ENCODE data around the gene ZNF202. TPM values are rescaled to one million over a fixed set of nuclear protein-coding genes. Genes with fewer than 3 reads are reported as not detected.

Gene ZNF202
- polyA plus RNA-seq, 1 experiment, result 7.4 TPM

DNA sequence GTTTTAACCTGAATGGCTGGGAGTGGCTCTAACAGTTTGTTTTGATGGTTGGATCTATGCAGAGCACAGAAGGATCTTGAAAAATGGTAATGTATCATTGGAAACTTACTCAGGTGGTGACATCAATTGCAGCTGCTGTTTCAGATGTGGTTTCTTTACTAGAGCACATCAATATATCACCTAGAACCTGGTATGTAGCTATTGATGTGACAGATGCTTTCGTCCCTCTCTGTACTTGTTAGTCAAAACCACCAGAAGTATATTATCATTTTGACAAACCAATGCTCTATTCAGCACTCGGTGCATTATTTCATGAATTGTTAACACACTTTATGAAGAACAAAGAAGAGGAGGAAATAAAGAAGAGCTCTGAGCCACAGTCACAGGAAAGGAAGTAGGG, 60.4 kb downstream of the ZNF202 start:
- Histone ChIP-seq H3K27me3 (ENCODE audit: control insufficient read depth, insufficient read depth, low read length) (peaks cover 3% of the 10 kb centered on the region), H3K4me3 (ENCODE audit: low read depth, low read length) (no peak overlapping the region), H3K36me3 (ENCODE audit: control insufficient read depth, insufficient read depth, low read length) (no peaks in the 10 kb centered on the region)
- CTCF ChIA-PET, result interaction anchor here (1.2 to 1.3 kb wide), 2 partner anchors 27 to 91 kb away, joined by 3 read pairs; no protein-coding TSS in a partner anchor
- DNase-seq (ENCODE audit: low read depth), result no peak
- TF ChIP-seq, protein P1, sequence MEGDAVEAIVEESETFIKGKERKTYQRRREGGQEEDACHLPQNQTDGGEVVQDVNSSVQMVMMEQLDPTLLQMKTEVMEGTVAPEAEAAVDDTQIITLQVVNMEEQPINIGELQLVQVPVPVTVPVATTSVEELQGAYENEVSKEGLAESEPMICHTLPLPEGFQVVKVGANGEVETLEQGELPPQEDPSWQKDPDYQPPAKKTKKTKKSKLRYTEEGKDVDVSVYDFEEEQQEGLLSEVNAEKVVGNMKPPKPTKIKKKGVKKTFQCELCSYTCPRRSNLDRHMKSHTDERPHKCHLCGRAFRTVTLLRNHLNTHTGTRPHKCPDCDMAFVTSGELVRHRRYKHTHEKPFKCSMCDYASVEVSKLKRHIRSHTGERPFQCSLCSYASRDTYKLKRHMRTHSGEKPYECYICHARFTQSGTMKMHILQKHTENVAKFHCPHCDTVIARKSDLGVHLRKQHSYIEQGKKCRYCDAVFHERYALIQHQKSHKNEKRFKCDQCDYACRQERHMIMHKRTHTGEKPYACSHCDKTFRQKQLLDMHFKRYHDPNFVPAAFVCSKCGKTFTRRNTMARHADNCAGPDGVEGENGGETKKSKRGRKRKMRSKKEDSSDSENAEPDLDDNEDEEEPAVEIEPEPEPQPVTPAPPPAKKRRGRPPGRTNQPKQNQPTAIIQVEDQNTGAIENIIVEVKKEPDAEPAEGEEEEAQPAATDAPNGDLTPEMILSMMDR (IDR thresholded peaks at IDR 0.05; ENCODE audit: insufficient read depth, low read depth, low read length), result no peak
- POLR2A ChIA-PET, result no interaction called here

DNA sequence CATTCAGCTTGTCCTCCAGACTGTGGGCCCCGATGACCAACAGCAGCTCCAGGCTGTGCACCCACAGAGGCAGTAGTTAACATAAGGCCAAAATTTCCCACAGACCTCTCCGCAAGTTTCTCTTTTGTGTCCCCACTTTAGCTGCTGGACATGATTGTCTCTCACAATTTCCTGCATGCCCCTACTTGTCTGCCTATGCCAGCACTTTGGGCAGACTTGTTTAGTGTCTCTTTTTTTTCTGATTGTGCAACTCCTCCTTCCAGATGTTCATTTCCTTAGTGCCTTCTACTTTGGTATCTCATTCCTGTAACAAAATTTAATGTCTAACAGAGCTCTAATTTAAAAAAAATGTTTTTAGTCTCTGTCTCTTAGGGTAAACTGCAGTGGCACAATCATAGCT, 63.2 kb downstream of the ZNF202 start:
- ChIA-PET CTCF (interaction anchor here (1.1 to 1.8 kb wide), 4 partner anchors 29 to 99 kb away, joined by 3 to 7 read pairs (median 3); no protein-coding TSS in a partner anchor), POLR2A (interaction anchor here (0.6 kb wide), 1 partner anchor 391 kb away, joined by 3 read pairs; no protein-coding TSS in a partner anchor)
- Histone ChIP-seq H3K36me3 (ENCODE audit: control insufficient read depth, insufficient read depth, low read length) (no peaks in the 10 kb centered on the region), H3K27me3 (ENCODE audit: control insufficient read depth, insufficient read depth, low read length) (no peaks in the 10 kb centered on the region; the same call in 1 of the 2 replicates), H3K4me3 (ENCODE audit: low read depth, low read length) (no peak overlapping the region)
- TF ChIP-seq, protein P1 (IDR thresholded peaks at IDR 0.05; ENCODE audit: insufficient read depth, low read depth, low read length), result no peak
- no peak for DNase-seq (ENCODE audit: low read depth)

DNA sequence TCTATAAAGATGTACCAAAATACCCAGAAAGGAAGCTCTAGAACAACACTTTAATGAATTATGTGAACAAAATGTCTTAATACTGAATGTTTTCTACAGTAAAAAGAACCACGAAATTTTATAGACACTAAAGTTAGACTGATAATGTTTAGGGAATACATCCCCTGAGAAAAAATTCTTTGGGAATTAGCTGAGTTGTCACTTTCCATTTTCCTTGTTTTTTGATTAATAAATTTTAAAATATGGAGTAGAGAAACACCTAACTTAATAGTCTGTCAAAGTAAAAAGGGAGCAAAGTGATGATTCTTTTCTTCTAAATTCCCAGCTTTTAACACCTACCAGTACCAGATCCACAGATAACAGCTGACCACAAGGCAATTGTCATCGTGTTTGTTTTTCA, 64.0 kb downstream of the ZNF202 start:
- ChIA-PET CTCF (interaction anchor here (1.1 to 1.8 kb wide), 5 partner anchors 30 to 98 kb away, joined by 3 to 7 read pairs (median 3); no protein-coding TSS in a partner anchor), POLR2A (no interaction called here)
- Histone ChIP-seq H3K4me3 (ENCODE audit: low read depth, low read length) (no peak overlapping the region), H3K27me3 (ENCODE audit: control insufficient read depth, insufficient read depth, low read length) (no peaks in the 10 kb centered on the region; the same call in 1 of the 2 replicates), H3K36me3 (ENCODE audit: control insufficient read depth, insufficient read depth, low read length) (no peaks in the 10 kb centered on the region)
- TF ChIP-seq, protein P1 (IDR thresholded peaks at IDR 0.05; ENCODE audit: insufficient read depth, low read depth, low read length), result no peak
- no peak for DNase-seq (ENCODE audit: low read depth)

DNA sequence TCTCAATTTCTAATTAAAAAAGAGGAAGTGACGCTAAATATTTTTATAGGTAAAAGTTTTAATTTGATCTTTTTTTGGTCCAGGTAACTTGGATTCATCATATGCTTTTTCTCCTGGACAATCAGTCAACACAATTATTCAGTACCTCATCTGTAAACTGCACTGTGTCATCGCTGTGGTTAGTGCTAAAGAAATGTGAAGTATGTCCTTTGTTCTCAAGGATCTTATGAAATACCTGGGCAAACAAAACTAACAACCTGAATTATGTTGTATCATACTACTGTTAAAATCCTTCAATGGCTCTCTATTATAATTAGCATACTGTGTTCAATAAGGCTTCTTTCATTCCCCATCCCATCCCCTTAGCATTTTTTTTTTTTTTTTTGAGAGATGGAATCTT, 67.2 kb downstream of the ZNF202 start:
- TF ChIP-seq, protein P1 (IDR thresholded peaks at IDR 0.05; ENCODE audit: insufficient read depth, low read depth, low read length), result no peak
- ChIA-PET POLR2A (no interaction called here), CTCF (interaction anchor here (0.6 kb wide), 1 partner anchor 34 kb away, joined by 3 read pairs; no protein-coding TSS in a partner anchor)
- Histone ChIP-seq H3K4me3 (ENCODE audit: low read depth, low read length) (no peak overlapping the region), H3K36me3 (ENCODE audit: control insufficient read depth, insufficient read depth, low read length) (no peaks in the 10 kb centered on the region), H3K27me3 (ENCODE audit: control insufficient read depth, insufficient read depth, low read length) (no peaks in the 10 kb centered on the region; the same call in 1 of the 2 replicates)
- DNase-seq (ENCODE audit: low read depth), result no peak

Small RNA genes lying within 50 kb of the gene (small RNA-seq; reads per million reads assigned to genes)
- gene RNU1-21P (ENCODE audit: insufficient read length, low read depth, low replicate concordance), result not detected

Other genes with a start within 250 kb of the ZNF202 start
- 0.16 and 0.18 TPM in 2 replicates for gene SCN3B, start 87.0 kb downstream of the ZNF202 start, polyA plus RNA-seq (2011; rRNA removed)
- gene OR6X1, start 12.9 kb upstream of the ZNF202 start, polyA plus RNA-seq (2011; rRNA removed), result not detected in 2 replicates
- gene OR6M1, start 64.7 kb upstream of the ZNF202 start, polyA plus RNA-seq (2011; rRNA removed), result not detected in 2 replicates
- gene TMEM225, start 144.0 kb upstream of the ZNF202 start, polyA plus RNA-seq (2011; rRNA removed), result not detected in 2 replicates
- gene OR8D4, start 160.5 kb upstream of the ZNF202 start, polyA plus RNA-seq (2011; rRNA removed), result not detected in 2 replicates
- not detected in 2 replicates for gene OR4D5, start 198.0 kb upstream of the ZNF202 start, polyA plus RNA-seq (2011; rRNA removed)
- gene OR6T1, start 202.2 kb upstream of the ZNF202 start, polyA plus RNA-seq (2011; rRNA removed), result not detected in 2 replicates
- not detected in 2 replicates for gene OR10S1, start 236.1 kb upstream of the ZNF202 start, polyA plus RNA-seq (2011; rRNA removed)